Measurements from ENCODE around the gene SLC35C1.
"Not testable (repeated sequence)": the region's sequence is repeated elsewhere in the genome, so short reads cannot be mapped to it uniquely, and the experiment has no call there.

The SLC35C1 gene

DNA sequence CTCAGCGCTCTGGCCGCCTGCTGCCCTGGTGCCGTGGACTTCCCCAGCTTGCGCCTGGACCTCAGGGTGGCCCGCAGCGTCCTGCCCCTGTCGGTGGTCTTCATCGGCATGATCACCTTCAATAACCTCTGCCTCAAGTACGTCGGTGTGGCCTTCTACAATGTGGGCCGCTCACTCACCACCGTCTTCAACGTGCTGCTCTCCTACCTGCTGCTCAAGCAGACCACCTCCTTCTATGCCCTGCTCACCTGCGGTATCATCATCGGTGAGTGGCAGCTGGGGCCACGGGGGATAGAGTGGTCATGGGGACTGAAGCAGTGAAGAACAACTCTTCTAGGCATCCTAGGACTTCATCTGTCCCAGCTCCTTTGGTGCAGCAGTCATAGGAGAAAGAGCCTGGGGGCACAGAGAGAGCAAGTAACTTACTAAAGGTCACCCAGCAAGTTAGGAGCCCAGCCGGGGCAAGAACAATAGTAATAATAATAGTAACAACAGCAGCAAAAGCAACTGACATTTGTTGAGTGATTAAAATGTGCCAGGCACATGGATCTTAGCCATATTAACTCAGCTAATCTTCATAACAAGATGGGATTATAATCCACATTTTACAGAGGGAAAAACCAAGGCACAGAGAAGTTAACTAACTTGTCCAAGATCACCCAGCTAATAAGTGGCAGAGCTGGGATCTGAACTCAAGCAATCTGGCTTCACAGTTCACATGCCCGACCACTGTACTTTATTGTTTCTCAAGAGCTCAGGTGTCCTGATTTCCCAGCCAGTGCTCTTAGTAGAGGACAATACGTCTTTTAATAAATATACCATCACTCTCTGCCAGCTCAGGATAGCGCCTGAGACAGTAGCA, 1.4 kb downstream of the SLC35C1 start:
- H3K4me3 ChIP-seq (replicated peaks in 1 of 2; ENCODE audit: low read depth in 2 of 2, low read length in 2 of 2) = peak overlapping the region; percentile 86 to 88
- TF ChIP-seq, protein P1, sequence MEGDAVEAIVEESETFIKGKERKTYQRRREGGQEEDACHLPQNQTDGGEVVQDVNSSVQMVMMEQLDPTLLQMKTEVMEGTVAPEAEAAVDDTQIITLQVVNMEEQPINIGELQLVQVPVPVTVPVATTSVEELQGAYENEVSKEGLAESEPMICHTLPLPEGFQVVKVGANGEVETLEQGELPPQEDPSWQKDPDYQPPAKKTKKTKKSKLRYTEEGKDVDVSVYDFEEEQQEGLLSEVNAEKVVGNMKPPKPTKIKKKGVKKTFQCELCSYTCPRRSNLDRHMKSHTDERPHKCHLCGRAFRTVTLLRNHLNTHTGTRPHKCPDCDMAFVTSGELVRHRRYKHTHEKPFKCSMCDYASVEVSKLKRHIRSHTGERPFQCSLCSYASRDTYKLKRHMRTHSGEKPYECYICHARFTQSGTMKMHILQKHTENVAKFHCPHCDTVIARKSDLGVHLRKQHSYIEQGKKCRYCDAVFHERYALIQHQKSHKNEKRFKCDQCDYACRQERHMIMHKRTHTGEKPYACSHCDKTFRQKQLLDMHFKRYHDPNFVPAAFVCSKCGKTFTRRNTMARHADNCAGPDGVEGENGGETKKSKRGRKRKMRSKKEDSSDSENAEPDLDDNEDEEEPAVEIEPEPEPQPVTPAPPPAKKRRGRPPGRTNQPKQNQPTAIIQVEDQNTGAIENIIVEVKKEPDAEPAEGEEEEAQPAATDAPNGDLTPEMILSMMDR (IDR thresholded peaks at IDR 0.05; ENCODE audit: low read depth, low read length) = no peak

DNA sequence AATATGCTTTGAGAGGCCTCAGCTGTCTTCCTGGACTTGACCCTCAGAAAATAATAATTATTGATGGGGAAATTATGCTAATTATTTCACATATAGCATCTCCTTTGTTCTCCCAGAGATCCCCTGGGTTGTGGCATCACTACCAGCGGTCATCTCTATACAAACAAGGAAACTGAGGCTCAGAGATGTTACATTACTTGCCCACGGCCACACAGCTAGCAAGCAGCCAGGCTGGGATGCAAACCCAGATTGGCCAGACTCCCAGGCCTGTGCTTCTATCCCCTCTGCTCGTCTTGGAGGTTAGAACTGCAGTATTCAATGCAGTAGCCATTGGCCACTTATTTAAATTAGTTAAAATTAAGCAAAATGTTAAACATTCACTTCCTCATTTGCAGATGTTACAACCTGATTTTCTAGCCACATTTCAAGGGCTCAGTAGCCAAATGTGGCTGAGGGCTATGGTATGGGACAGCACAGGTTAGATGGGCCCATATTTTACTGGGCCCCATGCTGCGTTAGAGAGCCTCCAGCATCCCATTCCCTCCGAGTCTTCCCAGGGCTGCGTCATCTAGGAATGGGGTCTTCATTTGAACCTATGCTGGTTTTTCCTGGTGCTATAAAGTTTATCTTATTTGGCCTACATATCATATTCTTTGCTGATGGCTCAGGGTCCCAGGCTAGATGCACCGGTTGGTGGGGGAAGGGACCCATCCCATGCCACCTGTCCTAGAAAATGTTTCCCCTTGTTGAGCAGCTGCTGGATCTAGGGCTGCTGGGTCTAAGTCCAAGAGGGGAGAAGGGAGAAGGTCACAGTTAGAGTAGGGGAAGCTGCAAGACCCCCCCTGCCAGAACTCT, 2.2 kb downstream of the SLC35C1 start:
- TF ChIP-seq, protein P1 (IDR thresholded peaks at IDR 0.05; ENCODE audit: low read depth, low read length) = no peak
- no peak for DNase-seq (ENCODE audit: low read depth in 2 of 2)
- peak overlapping the region; percentile 2 to 86 for H3K4me3 ChIP-seq (replicated peaks in 1 of 2; ENCODE audit: low read depth in 2 of 2, low read length in 2 of 2)

More for the DNA sequence above, 1.4 kb downstream of the SLC35C1 start:
- peak in 1 of 2 donors; percentile 7 for DNase-seq (ENCODE audit: low read depth in 2 of 2)

DNA sequence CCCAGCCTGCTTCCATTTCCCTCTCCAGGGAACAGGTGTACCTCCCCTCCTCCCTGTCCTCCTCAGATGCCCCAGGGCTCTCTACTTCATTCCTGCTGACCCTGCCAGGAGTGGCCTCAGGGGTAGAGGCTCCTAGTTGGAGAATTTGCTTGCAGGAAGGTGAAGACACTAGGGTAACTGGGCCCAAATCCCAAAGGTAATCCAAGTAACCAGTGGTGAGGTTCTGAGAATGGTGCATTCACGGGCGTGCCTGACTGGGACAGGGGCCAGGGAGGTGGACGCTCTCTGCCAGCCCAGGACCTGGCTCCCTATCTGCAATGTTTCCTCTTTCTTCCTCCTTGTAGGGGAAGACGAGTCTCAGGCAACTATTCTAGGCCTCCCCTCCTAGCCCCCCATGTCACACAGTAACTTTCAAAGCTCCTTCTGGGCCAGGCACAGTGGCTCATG, 2.9 kb downstream of the SLC35C1 start:
- DNase-seq (ENCODE audit: low read depth in 2 of 2) = no peak
- peak overlapping the region; percentile 2 to 86 for H3K4me3 ChIP-seq (replicated peaks in 1 of 2; ENCODE audit: low read depth in 2 of 2, low read length in 2 of 2)
- TF ChIP-seq, protein P1 (IDR thresholded peaks at IDR 0.05; ENCODE audit: low read depth, low read length) = no peak

DNA sequence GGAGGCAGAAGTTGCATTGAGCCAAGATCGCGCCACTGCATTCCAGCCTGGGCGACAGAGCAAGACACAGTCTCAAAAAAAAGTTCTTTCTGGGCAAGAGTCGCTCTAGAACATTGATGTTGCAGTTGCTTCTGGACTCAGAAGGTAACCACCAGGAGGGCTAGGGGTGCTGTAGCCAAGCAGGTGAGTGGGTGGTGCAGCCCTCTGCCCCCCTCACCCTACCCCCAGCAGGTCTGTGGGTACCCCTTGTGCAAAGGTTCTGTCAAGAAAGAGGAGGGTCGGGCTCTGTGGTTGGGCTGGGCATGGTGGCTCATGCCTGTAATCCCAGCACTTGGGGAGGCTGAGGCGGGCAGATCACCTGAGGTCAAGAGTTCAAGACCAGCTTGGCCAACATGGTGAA, 3.5 kb downstream of the SLC35C1 start:
- DNase-seq (ENCODE audit: low read depth in 2 of 2) = not testable (repeated sequence)

DNA sequence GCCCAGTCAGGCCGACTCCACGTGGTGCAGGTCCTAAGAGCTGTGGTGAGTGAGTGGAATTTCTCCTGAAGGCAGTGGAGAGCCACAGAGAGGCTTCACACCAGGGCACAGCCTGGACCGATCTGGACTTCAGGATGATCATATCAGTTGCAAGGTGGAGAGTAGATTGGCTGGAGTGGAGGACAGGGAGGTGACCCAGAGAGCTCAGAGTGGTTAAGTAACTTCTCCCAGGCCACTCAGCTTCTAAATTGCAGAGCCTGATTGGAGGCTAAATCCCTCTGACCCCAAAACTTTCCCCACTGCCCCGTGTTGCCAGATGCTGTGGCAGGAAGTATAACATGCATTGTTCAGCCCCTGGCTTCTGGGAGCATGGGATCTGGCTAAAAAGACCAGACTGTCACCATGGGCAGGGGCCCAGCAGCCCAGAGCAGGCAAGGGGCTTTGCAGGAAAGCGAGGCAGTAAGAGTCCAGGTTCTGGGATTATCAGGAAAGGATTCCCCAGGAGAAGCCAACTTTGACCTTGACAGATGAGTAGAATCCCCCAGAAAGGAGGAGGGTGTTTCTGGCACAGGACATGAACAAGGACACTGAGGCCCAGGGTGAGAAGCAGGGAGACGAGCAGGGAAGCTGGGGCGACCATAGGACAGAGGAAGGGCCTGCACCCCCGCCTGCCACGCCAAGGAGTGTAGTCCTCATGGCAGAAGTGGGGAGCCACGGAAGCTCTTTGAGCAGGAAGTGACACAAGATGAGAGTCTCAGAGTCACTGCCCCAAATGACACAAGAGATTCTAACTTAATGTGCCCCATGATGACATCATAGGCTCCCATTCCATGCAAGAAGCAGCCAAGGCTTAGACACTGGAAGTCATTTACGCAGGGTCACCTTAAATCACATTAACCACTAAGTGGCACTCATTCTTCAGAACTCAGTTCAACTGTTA, 4.8 kb downstream of the SLC35C1 start:
- TF ChIP-seq, protein P1 (IDR thresholded peaks at IDR 0.05; ENCODE audit: low read depth, low read length) = no peak
- no peak overlapping the region for H3K4me3 ChIP-seq (replicated peaks in 1 of 2; ENCODE audit: low read depth in 2 of 2, low read length in 2 of 2)
- DNase-seq (ENCODE audit: low read depth in 2 of 2) = peak in 1 of 2 donors; percentile 8

More for the DNA sequence above, 3.5 kb downstream of the SLC35C1 start:
- not testable (repeated sequence) for H3K4me3 ChIP-seq (replicated peaks in 1 of 2; ENCODE audit: low read depth in 2 of 2, low read length in 2 of 2)

DNA sequence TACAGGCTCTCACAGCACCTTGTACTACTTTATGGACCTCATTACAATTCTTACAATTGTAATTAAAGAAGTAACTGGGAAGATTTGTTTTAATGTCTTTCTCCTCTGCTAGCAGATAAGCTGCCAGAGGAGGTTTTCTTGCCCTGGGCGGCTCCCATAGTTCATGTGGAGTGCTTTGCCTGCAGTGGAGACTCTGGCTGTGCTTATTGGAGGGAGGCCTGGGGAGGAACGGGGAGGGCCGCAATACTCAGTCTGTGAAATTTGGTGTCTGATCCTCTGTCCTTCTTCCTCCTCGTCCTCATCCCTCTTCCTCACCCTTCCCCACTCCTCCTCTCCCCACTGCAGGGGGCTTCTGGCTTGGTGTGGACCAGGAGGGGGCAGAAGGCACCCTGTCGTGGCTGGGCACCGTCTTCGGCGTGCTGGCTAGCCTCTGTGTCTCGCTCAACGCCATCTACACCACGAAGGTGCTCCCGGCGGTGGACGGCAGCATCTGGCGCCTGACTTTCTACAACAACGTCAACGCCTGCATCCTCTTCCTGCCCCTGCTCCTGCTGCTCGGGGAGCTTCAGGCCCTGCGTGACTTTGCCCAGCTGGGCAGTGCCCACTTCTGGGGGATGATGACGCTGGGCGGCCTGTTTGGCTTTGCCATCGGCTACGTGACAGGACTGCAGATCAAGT, 5.6 kb downstream of the SLC35C1 start:
- DNase-seq (ENCODE audit: low read depth in 2 of 2) = no peak
- TF ChIP-seq, protein P1 (IDR thresholded peaks at IDR 0.05; ENCODE audit: low read depth, low read length) = no peak

More for the DNA sequence above, 5.6 kb downstream of the SLC35C1 start:
- no peak overlapping the region for H3K4me3 ChIP-seq (replicated peaks in 1 of 2; ENCODE audit: low read depth in 2 of 2, low read length in 2 of 2)
